Right lobe of liver (tissue), 6 donors: ENCODE data around the gene OBP2B. TPM values are rescaled to one million over a fixed set of nuclear protein-coding genes. Genes with fewer than 3 reads are reported as not detected.
"Not testable (repeated sequence)": the region's sequence is repeated elsewhere in the genome, so short reads cannot be mapped to it uniquely, and the experiment has no call there.

Experiments
- ATAC-seq, 4 donors: fragments of 200-7000 bp; cut with Tn5 transposase; one replicate each; pipeline ENCODE4 v1.9.1; 2020; ENCODE audit warnings: mild to moderate bottlenecking in 4 of 4, moderate library complexity in 4 of 4
- DNase-seq, 3 donors: peaks; one replicate each; pipeline ENCODE4 v3.0.0-alpha.2; 2020
- H3K27ac ChIP-seq, 3 donors: fragments of 200-600 bp; one replicate each; pipeline ENCODE4 v1.8.0; 2022
- H3K27me3 ChIP-seq, 2 donors: fragments of 200-600 bp; one replicate each; pipeline ENCODE4 v1.8.0; 2022
- H3K36me3 ChIP-seq, 4 donors: fragments of 200-600 bp; sonication (generic) in 1 of 4; one replicate each; pipeline versions ENCODE4 v1.5.1 to v1.8.0; 2017 to 2022; ENCODE audit warnings: control low read depth in 1 of 4
- H3K4me1 ChIP-seq, 4 donors: fragments of 200-600 bp; sonication (generic) in 1 of 4; one replicate each; pipeline versions ENCODE4 v1.5.1 to v1.8.0; 2017 to 2022; ENCODE audit warnings: control low read depth in 1 of 4
- H3K4me3 ChIP-seq, 3 donors: fragments of 200-600 bp; one replicate each; pipeline ENCODE4 v1.8.0; 2022
- H3K9me3 ChIP-seq, 4 donors: fragments of 200-600 bp; sonication (generic) in 1 of 4; one replicate each; pipeline versions ENCODE4 v1.5.1 to v1.8.0; 2017 to 2022; ENCODE audit warnings: control low read depth in 1 of 4
- CTCF ChIP-seq, 4 donors: fragments of 200-600 bp in 3 of 4; fragments of 450-650 bp in 1 of 4; IDR thresholded peaks; one replicate each; pipeline versions ENCODE4 v1.5.1 to v1.8.0; 2016 to 2022; ENCODE audit warnings: antibody characterized with exemption in 4 of 4, mild to moderate bottlenecking in 2 of 4
- POLR2A ChIP-seq: fragments of 450-650 bp; IDR thresholded peaks from one replicate; pipeline ENCODE4 v1.6.1; 2017; ENCODE audit warnings: antibody characterized with exemption, mild to moderate bottlenecking
- WGBS: methylation state at CpG from one replicate; pipeline ENCODE4 v1.1.6; 2018; ENCODE audit warnings: low coverage, low lambda C conversion rate; ENCODE audit not compliant: insufficient coverage; ENCODE audit errors: missing lambda C conversion rate; 5-methylcytosine and 5-hydroxymethylcytosine counted together
- intact Hi-C, 2 donors: fragments of 100-400 bp; cut with DNase I; formaldehyde crosslinking; loops; one replicate each; pipeline versions ENCODE4 v1.11.2 to v1.14.1; 2022
- total RNA-seq, 6 experiments: library from RNA; depleted of rRNA in 2 of 6; stranded (reverse); fragments of >200 nt in 2 of 6; fragmentation: NEBNext Ultra II Directional in 3 of 6; extraction: Animal tissue kit (Norgen Biotek cat#: 25700) in 3 of 6; gene quantifications; one replicate each; pipeline versions ENCODE4 v1.1.0 to v1.2.4, GENCODE V29; 2016 to 2023
- donor health status: DM: no; HTN: yes; CAD: no.
- donor health status: DM: no; HTN: no; CAD: no.
- donor health status: DM: no; HTN: no; CAD: no.
- donor health status: DM: no; HTN: yes; CAD: no.
- donor health status: DM: no; HTN: yes; CAD: no.

The OBP2B gene
- total RNA-seq, 6 experiments from 2014 or later, result not detected

- Histone ChIP-seq H3K4me3 (peak overlapping the region in 1 of 3 donors; percentile 46), H3K4me1 (peaks cover 0 to 12% (median 0%) of the 10 kb centered on the region in 4 donors), H3K36me3 (no peaks in the 10 kb centered on the region), H3K9me3 (no peaks in the 10 kb centered on the region), H3K27me3 (no peaks in the 10 kb centered on the region), H3K27ac (peak overlapping the region in 1 of 3 donors; percentile 81)
- WGBS, result 61% methylated on average over 8 of the region's 18 CpGs
- ATAC-seq (no peak), DNase-seq (peak in 1 of 3 donors; percentile 31)
- intact Hi-C loops, result no loop called here
- TF ChIP-seq CTCF (IDR thresholded peaks at IDR 0.05) (no peak), POLR2A (no peak)
These were observed 30.6 kb upstream of the OBP2B start for GRCh38 chr9:133239533-133240090.

DNA sequence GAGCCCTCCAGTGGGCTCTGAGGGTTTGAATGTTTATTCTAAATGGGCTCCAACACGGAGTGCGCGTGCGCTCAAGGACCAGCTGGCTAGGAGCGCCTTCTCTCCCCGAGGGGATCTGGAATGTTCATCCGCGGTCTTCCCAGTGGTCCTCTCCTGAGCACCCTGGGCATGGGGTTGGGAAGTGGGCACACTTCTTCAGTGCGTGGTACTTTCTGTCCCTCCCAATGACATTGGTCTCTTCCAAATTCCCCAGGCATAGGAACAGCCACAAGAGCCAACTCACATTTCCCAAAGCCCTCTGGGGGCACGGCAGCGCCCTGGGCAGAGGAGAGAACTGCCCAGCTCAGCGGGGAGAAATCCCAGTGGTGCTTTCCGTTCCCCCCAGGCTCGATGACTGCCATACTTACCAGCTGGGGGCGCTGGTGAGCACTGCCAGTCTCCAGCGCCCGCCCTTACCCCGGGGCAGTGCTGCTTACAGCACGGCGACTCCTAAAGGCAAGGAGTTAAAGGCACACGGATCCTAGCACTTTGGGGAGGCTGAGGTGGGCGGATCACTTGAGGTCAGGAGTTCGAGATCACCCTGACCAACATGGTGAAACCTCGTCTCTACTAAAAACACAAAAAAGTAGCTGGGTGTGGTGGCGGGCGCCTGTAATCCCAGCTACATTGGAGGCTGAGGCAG is 29.9 kb upstream of the OBP2B start:
- TF ChIP-seq CTCF (IDR thresholded peaks at IDR 0.05) (peak; percentile 36 to 83 (median 42)), POLR2A (no peak)
- DNase-seq (peak; percentile 49 to 74 (median 55)), ATAC-seq (peak; percentile 58 to 77 (median 66))
- intact Hi-C loops, result no loop called here
- H3K27ac ChIP-seq, result peak overlapping the region in 1 of 3 donors; percentile 81
- WGBS, result 12% methylated on average over 20 of the region's 26 CpGs
- no peaks in the 10 kb centered on the region for H3K27me3 ChIP-seq
- no peaks in the 10 kb centered on the region for H3K36me3 ChIP-seq
- no peaks in the 10 kb centered on the region for H3K9me3 ChIP-seq
- H3K4me1 ChIP-seq, result peaks cover 0 to 12% (median 0%) of the 10 kb centered on the region in 4 donors
- H3K4me3 ChIP-seq, result peak overlapping the region in 2 of 3 donors; percentile 37 to 46

DNA sequence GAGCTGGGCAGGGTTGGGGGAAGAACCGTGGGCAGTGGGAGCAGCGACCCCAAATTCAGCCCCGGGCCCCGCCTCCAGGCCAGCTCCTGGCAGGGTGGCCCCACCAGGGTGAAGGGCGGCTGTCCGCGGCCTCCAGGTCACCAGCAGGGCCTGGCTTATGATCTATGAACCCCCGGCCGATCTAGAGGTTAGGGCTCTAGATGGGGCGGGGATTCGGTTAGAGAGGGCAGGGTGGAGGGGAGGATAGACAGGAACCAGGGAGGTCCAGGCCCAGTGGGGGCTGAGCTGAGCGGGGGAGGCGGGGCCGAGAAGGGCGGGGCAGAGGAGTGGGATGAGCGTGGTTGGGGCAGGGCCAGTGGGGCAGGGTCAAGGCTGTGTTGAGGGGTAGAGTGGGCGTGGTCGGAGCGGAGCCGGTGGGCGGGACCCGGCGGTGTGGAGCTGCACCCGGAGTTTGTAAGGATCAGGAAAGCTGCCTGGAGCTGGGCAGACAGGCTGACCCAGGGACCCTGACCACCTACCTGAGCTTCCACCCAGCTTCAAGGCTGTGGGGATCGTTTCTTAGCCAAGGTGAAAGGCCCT is 29.3 kb upstream of the OBP2B start:
- TF ChIP-seq CTCF (IDR thresholded peaks at IDR 0.05) (no peak), POLR2A (no peak)
- Histone ChIP-seq H3K27me3 (no peaks in the 10 kb centered on the region), H3K9me3 (no peaks in the 10 kb centered on the region), H3K27ac (peak overlapping the region in 1 of 3 donors; percentile 81), H3K4me1 (peaks cover 0 to 12% (median 0%) of the 10 kb centered on the region in 4 donors), H3K4me3 (peak overlapping the region in 2 of 3 donors; percentile 37 to 46), H3K36me3 (no peaks in the 10 kb centered on the region)
- WGBS, result 9% methylated on average over 14 of the region's 25 CpGs
- ATAC-seq (peak; percentile 89 to 96 (median 95)), DNase-seq (peak; percentile 68 to 96 (median 70))
- intact Hi-C loops, result no loop called here

- H3K9me3 ChIP-seq, result no peaks in the 10 kb centered on the region
- intact Hi-C loops, result no loop called here
- TF ChIP-seq POLR2A (no peak), CTCF (IDR thresholded peaks at IDR 0.05) (no peak)
- no peak overlapping the region for H3K4me3 ChIP-seq
- DNase-seq (no peak), ATAC-seq (no peak)
- H3K4me1 ChIP-seq, result peaks cover 0 to 12% (median 0%) of the 10 kb centered on the region in 4 donors
- no peaks in the 10 kb centered on the region for H3K36me3 ChIP-seq
- no peaks in the 10 kb centered on the region for H3K27me3 ChIP-seq
- WGBS, result 65% methylated on average over 7 of the region's 17 CpGs
- no peak overlapping the region for H3K27ac ChIP-seq
These were observed 28.1 kb upstream of the OBP2B start for GRCh38 chr9:133237035-133237731.

- DNase-seq, H3K9me3 ChIP-seq, H3K4me3 ChIP-seq, ATAC-seq, intact Hi-C loops, H3K36me3 ChIP-seq, H3K27ac ChIP-seq, H3K27me3 ChIP-seq: not testable (repeated sequence)
- WGBS, result 50% methylated on average over 8 of the region's 19 CpGs
- H3K4me1 ChIP-seq, result peaks cover 0 to 12% (median 0%) of the 10 kb centered on the region in 4 donors
These were observed 27.4 kb upstream of the OBP2B start for GRCh38 chr9:133236291-133237034.
